H1 (cell line): Measurements from ENCODE around the gene CYP2W1. TPM values are rescaled to one million over a fixed set of nuclear protein-coding genes. Genes with fewer than 3 reads are reported as not detected.

Experiments
- SAP30 ChIP-seq: fragments of 300-600 bp; sonication (generic); IDR thresholded peaks from 2 replicates; pipeline ENCODE4 v1.7.1; 2012; ENCODE audit warnings: low read length, moderate library complexity, mild to moderate bottlenecking, inconsistent platforms; ENCODE audit not compliant: insufficient read depth, insufficient replicate concordance
- polyA plus RNA-seq, 7 experiments: library from polyadenylated mRNA; depleted of rRNA in 3 of 7; stranded (reverse) in 5 of 7; unstranded in 2 of 7; fragments of >200 nt in 5 of 7; fragments of 200-250 nt in 2 of 7; gene quantifications; 1 replicate in 5 of 7; 2 replicates in 1 of 7; 4 replicates in 1 of 7; pipeline versions ENCODE4 v1.2.1 to v1.2.3, GENCODE V29; 2011 to 2013; ENCODE audit warnings: missing spikeins in 2 of 7, mixed read lengths in 2 of 7
- total RNA-seq: library from RNA; stranded (reverse); fragmentation: NEBNext Ultra II Directional; extraction: Animal tissue kit (Norgen Biotek cat#: 25700); gene quantifications from 2 replicates; pipeline ENCODE4 v1.2.1, GENCODE V29; 2021

CYP2W1 gene
- total and polyA plus RNA-seq, 2 of the 8 experiments (the other 6 are each of a cell fraction or from before 2014, with no cell fraction given), result not detected

DNA sequence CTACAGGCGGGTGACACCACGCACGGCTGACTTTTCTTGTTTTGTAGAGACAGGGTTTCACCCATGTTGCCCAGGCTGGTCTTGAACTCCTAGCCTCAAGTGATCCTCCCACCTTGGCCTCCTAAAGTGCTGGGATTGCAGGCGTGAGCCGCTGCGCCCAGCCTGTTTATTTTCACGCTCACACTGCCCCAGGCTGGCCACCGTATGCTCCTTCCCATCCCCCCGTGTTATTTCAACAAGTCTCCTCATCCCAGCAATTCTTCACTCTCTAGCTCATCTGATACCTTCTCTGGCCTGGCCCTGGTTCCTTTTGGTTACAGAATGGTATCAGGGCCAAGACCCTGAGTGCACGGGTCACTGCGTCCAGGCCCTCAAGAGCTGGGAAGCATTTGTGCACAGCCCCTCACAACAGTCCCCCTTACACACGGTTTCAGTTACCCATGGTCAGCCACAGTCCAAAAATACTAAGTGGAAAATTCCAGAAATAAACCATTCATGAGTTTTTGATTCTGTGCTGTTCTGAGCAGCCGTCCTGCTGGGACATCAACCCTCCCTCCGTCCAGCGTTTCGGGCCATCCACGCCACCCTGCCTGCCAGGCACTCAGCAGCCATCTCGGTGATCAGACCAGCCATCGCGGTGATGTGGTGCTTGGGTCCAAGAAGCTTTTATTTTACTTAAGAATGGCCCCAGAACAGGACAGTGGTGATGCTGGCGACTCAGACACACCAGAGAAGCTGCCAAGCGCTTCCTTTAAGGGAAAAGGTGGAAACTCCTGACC, 16.5 kb upstream of the CYP2W1 start (continued):
- TF ChIP-seq SAP30, result no peak
